Stimulated activated CD8-positive, alpha-beta memory T cell treated with anti-CD3 and anti-CD28 coated beads, Interleukin-15, amount 100 ng/mL, for 4 hours (primary cell): Measurements from ENCODE around the gene LDLRAD2.

Source experiments
- DNase-seq, 2 donors: peaks; one replicate each; pipeline ENCODE4 v3.0.0-alpha.2; 2020; ENCODE audit warnings: low read depth in 2 of 2

LDLRAD2 gene

GRCh38 chr1:21842606-21843162 is 30.6 kb downstream of the LDLRAD2 start:
- no peak for DNase-seq

- DNase-seq: no peak
Observed at GRCh38 chr1:21843208-21843607, 31.1 kb downstream of the LDLRAD2 start.

GRCh38 chr1:21843996-21844395 is 31.9 kb downstream of the LDLRAD2 start:
- no peak for DNase-seq

- DNase-seq: no peak
Observed at GRCh38 chr1:21845646-21846641, 33.9 kb downstream of the LDLRAD2 start.

- DNase-seq: no peak
Observed at GRCh38 chr1:21847223-21848205, 35.4 kb downstream of the LDLRAD2 start.

GRCh38 chr1:21848524-21849174 is 36.6 kb downstream of the LDLRAD2 start:
- DNase-seq: no peak

GRCh38 chr1:21849909-21850576 is 38.0 kb downstream of the LDLRAD2 start:
- DNase-seq: no peak

- no peak for DNase-seq
Observed at GRCh38 chr1:21851430-21852250, 39.6 kb downstream of the LDLRAD2 start.

GRCh38 chr1:21852282-21853130 is 40.4 kb downstream of the LDLRAD2 start:
- DNase-seq: no peak

- no peak for DNase-seq
Observed at GRCh38 chr1:21853131-21853427, 41.0 kb downstream of the LDLRAD2 start.

GRCh38 chr1:21854090-21854750 is 42.2 kb downstream of the LDLRAD2 start:
- no peak for DNase-seq

- DNase-seq: no peak
Observed at GRCh38 chr1:21854751-21855131, 42.7 kb downstream of the LDLRAD2 start.

GRCh38 chr1:21855257-21856096 is 43.4 kb downstream of the LDLRAD2 start:
- no peak for DNase-seq

GRCh38 chr1:21857142-21857839 is 45.2 kb downstream of the LDLRAD2 start:
- DNase-seq: no peak

GRCh38 chr1:21857840-21858670 is 46.0 kb downstream of the LDLRAD2 start:
- no peak for DNase-seq

GRCh38 chr1:21859669-21860179 is 47.7 kb downstream of the LDLRAD2 start:
- DNase-seq: no peak
